Measurements from ENCODE around the gene CACNG7. TPM values are rescaled to one million over a fixed set of nuclear protein-coding genes. Genes with fewer than 3 reads are reported as not detected.

CACNG7 gene
- total and polyA plus RNA-seq, 4 donors: not detected

GRCh38 chr19:53864308-53864836 is 44.7 kb upstream of the CACNG7 start (continued):
- TF ChIP-seq ZBTB33 (IDR thresholded peaks at IDR 0.05): no peak
- peak; percentile 97 for TF ChIP-seq FOXA2 (IDR thresholded peaks at IDR 0.05)

- TF ChIP-seq HNF4G (IDR thresholded peaks at IDR 0.05) (no peak), MAX (IDR thresholded peaks at IDR 0.05) (no peak), GABPA (IDR thresholded peaks at IDR 0.05 in 1 of 2, conservative IDR thresholded peaks at IDR 0.05 in 1 of 2) (no peak), REST (IDR thresholded peaks at IDR 0.05) (no peak), JUND (IDR thresholded peaks at IDR 0.05) (no peak), NR2F2 (IDR thresholded peaks at IDR 0.05) (no peak), HNF4A (conservative IDR thresholded peaks at IDR 0.05) (no peak), RXRA (IDR thresholded peaks at IDR 0.05) (no peak), CTCF (IDR thresholded peaks at IDR 0.05; ENCODE audit: low read depth, low read length, missing input control) (no peak), ATF3 (IDR thresholded peaks at IDR 0.05) (no peak), FOXA2 (IDR thresholded peaks at IDR 0.05) (no peak)
Measured at GRCh38 chr19:53865523-53865917, 43.6 kb upstream of the CACNG7 start.

More at GRCh38 chr19:53865523-53865917, 43.6 kb upstream of the CACNG7 start:
- H3K9ac ChIP-seq (ENCODE audit: low read depth in 1 of 2, low read length in 2 of 2): no peak overlapping the region
- no peak for DNase-seq (ENCODE audit: low spot score)
- no peaks in the 10 kb centered on the region for H3K9me3 ChIP-seq (ENCODE audit: control insufficient read depth in 4 of 4, low read length in 3 of 4)
- H3K36me3 ChIP-seq (ENCODE audit: control insufficient read depth in 4 of 4, insufficient read depth in 3 of 4, low read depth in 1 of 4, low read length in 3 of 4): no peaks in the 10 kb centered on the region
- no peaks in the 10 kb centered on the region for H3K27me3 ChIP-seq (ENCODE audit: control insufficient read depth in 4 of 4, insufficient read depth in 4 of 4, low read length in 3 of 4)
- WGBS: 73% methylated on average over 9 of the region's 9 CpGs
- no peak overlapping the region for H3K4me3 ChIP-seq (ENCODE audit: low read depth in 1 of 3, low read length in 3 of 3)
- no peak overlapping the region for H3K27ac ChIP-seq (ENCODE audit: low read depth in 1 of 2, low read length in 2 of 2)
- H3K4me1 ChIP-seq (ENCODE audit: control insufficient read depth in 4 of 4, insufficient read depth in 4 of 4, low read length in 3 of 4): peaks cover 3 to 16% (median 12%) of the 10 kb centered on the region in 4 donors
